GM11168 (cell line): ENCODE data around the gene DCN.

ENCODE experiments used
- in situ Hi-C: fragments of 300-500 bp; cut with MboI; formaldehyde crosslinking; loops from one replicate; pipeline ENCODE4 v1.12.0; 2022; ENCODE audit warnings: low sequenced_read_pairs; ENCODE audit not compliant: unreplicated experiment

DCN gene

DNA sequence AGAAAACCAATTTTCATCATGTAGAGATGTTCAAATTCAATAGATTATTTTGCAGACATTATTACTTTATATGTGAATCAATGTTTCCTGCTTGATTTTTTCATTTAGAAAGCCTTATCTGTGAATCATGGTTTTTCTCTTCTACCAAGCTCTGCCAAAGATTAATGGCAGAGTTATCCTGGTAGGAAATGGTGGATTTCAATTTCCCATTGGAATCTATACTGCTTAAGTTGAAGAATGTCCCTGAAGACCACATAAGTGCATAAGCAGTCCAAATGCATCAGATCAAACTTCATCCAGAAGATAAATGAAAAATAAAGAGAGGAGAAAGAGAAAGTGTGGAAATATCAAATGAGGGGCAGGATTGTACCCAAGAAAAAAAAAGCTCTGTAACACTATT lies 76.3 kb downstream of the DCN start:
- in situ Hi-C loops: no loop called here

DNA sequence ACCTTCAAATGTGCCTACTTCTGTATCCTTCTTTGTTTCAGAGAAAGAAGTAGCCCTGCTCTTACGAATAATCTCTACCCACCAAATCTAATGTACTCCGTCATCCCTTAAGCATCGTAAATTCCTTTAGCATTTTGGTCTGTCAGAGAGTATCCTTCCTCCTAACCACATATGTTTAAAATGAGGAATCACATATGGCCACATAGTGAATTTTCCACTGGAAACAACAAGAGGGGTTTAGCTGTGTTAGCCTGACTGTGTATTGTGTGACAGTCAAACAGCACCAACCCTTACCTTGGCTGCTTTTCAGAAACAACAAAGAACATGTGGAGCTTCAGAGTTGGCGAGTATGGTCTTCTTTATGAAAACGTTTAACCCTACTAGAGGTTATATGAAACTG lies 76.8 kb downstream of the DCN start:
- in situ Hi-C loops: no loop called here

DNA sequence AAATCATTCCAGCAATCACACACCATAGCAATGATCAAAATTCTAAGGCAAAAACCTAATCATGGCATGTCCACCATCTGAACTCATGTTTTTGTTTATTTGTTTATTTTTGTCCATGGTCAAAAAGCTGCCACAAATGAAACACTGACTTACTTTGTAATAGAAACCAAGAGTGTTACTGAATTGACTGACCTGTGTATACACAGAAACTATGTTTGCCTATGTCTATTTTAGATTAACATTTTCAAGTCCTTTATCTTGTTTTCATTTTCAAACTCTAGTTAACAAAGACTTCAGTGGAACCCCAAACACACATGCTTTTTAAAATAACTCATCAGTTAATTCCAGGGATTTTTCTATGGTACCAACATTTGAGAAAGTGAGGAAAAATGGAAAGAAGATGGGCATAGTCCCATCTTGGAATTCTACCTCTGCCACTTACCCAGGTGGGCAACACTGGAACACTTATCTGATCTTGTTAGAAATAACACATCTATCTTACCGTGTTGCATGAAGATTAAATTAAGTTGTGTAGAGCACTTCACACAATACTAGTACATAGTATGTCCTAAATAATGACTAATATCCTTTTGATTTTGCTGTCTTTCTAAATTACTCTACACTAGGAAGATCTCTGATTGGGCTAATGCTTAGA lies 77.7 kb downstream of the DCN start:
- in situ Hi-C loops: no loop called here

DNA sequence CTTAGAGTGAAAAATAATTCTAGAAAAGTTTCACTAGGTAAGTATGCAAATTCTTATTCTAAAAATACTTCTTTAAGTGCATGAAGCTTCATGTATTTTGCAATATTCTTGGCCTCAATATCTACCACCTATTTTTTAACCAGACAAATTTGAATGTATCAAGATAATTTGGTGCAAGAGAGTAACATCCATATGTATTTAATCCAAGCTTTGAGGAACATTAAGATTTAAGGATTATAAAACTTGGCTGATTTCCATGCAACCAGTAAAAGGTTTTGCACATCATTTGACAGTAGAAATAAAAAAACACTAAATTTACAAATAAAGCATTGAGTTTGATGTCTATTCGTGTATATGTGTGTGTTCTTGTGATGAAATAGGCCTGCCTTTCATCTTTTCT lies 79.0 kb downstream of the DCN start:
- in situ Hi-C loops: no loop called here

DNA sequence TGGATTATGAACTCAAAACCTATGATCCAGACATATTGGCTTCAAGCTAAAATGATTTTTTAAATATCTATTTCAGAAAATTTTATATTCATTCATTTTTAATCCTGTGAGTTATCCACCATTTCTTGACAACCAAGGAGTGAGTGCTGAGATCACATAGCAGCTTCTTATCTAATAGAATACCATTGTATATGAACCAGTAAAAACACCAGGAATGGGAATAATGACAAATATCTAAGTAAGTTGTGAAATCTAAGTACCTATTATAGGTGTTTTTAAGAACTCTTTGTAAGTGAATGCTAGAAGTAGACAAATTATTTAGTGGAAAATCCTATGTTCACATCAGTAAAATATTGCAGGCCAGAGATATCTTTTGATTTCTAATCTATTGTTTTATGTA lies 79.5 kb downstream of the DCN start:
- in situ Hi-C loops: no loop called here

DNA sequence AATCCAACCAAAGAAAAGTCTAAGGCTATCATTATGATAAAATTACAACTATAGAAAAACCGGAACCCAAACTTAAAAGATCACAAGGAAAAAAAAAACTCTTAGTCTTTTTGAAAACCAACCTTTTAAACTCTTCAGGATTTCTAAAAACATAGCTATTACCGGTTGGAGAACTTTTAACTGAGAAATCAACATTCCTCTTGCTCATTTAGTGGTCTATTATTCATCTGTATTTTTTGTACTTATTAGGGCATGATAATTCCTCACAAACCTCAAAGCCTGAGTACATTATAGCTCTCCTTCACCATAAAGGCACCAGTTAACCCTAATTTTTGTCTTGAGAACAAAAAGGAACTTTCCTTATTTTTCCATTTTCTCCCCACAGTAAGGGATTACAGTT lies 81.7 kb downstream of the DCN start:
- in situ Hi-C loops: no loop called here

DNA sequence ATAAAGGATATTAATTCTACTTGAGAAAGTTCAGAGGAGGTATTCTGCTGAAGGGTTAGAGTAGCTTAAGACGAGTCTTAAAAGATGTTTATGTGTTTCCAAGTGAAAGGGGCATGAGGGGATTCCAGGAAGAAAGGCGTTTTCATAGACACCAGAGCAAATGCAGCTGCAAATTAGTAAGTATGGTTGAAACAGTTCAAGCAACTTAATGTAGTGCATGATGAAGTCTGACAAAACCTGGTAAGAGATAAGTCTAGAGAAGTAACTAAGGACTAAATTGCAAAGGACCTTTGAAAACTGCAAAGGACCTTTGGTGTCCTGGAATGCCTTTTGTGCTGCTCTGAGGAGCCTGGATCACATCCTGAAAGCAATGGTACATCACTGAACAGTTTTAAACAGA lies 82.8 kb downstream of the DCN start:
- in situ Hi-C loops: no loop called here

DNA sequence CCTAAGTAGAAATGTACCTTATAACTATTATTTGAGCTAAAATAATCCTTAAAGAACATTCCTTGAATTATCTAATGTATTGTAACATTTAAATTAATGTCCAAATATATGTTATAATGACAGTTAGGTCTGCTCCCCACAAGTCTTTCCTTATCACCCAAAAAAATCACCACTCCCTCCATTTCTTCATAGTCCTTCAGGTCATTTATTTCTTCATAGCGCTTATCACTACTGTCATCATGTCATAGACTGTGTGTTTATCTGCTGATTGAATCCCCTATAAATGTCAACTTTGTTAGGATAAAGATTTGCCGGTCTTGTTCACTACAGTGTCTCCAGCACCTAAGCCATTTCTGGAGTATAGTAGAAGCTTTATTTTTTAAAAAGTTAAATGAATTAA lies 83.3 kb downstream of the DCN start:
- in situ Hi-C loops: no loop called here

DNA sequence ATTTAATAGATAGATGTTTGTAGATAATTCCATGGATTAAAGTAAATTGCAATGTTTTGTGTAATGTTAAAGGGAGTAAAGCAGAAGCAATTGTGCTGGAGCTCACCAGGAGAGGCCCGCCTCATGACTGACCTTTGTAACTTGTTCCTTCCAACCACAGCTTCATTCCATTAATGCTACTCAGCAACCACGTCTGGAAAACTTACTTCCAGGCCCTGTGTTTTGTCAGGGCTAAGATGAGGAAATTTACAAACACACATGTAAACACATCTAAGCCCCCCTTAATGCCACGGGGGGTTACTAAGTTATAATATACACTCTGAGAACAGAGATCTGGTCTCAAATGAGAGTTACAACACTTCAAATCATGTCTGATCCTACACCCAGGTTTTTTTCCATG lies 83.7 kb downstream of the DCN start:
- in situ Hi-C loops: no loop called here

DNA sequence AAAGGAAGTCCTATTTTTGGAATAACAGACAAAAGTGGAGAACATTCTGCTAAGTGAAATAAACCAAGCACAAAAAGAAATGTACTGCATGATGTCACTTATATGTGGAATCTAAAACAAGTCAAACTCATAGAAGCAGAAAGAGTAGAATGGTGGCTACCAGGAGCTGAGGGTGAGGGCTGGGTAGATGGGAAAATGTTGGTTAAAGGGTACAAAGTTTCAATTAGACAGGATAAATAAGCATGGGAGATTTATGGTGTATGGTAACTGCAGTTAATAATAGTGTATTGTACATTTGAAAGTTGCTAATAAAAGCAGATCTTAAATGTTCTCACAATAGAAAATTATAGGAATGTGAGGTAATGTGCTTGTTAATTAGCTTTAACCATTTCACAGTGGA lies 84.2 kb downstream of the DCN start:
- in situ Hi-C loops: no loop called here

DNA sequence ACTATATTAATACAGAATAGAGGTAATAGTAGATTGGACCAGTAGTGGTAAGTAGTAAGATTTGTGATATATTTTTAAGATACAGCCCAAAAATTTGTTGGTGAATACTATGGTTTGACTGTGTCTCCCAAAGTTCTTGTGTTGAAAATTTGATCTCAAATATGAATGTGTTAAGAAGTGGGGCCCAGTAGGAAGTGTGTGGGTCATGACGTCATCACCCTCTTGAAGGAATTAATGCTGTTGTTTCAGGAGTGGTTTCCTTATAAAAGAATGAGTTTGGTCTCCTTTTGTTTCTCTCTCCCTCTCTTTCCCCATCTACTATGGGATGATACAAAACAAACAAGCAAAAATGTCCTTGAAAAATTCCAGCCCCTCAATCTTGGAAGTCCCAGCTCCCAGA lies 87.7 kb downstream of the DCN start:
- in situ Hi-C loops: no loop called here

DNA sequence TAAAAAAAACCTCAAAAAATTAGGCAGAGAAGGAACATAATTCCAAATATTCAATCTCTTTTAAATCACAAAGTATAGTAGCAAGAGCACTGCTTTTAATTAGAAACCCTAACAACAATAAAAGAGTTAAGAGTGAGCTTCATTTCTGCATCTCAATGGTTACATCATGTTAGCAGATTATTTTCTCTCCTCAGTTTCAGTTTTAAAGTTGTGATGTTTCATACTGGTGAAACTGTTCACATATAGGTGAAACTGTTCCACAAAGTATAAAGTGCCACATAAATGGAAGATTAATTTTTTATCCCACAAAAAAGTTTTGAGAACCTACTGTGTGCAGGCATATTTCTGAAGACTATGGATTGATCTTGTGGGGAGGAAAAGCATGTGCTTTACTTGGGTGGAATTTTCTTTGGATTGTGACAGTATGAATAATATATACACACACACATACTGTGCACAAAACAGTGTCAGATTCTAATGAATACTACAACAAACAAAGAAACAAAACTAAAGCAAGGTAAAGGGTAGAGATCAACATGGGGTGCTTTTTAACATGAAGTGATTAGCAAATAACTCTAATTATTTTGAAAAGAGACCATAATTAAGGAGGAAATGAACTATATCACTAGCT lies 88.5 kb downstream of the DCN start:
- in situ Hi-C loops: no loop called here

DNA sequence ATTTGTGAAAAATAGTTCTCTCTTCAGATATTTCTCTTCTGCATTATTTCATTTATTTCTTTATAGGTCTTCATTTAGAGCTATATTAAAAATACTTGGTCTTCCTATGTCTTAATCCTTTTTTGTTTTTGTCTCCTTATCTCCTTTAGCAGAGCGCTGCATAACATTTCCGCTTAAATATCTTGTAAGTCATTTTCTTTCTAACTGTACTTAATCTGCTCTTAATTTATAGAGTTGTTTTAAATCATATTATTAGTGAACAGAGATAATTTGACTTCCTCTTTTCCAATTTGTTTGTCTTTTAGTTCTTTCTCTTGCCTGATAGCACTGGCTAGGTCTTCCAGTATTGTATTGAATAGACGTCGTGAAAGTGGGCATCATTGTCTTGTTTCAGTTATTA lies 89.3 kb downstream of the DCN start:
- in situ Hi-C loops: no loop called here

DNA sequence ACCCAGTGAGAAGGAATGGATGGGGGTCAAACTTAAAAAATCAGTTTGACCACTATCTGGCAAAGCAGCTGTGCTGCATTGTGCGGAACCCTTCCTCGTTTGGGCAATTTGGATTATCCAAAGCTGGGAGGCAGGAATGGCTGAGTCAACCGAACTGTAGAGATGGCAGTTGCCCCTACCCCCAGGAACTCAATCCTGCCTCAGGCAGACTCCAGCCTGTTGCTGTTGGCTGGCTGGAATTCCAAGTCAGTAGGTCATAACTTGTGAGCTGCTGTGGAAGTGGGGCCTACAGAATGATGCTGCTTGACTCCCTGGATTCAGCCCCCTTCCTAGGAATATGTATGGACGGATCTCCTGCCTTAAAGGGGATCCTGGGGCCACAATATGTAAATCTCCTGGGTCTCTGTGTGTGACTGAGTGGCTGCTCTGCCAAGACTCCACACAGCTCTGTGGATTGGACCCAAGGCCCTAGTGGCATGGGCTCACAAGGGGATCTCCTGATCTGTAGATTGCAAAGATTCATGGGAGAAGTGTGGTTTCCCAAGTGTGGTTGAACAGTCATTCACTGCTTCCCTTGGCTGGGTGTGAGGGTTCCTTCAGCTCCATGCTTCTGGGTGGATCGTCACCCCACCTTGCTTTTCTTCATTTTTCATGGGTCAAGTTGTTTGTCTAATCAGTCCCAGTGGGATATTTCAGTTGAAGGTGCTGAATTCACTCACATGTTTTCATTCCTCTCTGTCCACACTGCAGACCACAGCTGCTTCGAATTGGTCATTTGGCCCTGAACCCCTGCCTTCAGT lies 90.5 kb downstream of the DCN start:
- in situ Hi-C loops: no loop called here
